GM19467 (cell line): ENCODE results near the gene DNTTIP2.
A peak's percentile ranks its signal among the peaks of the same experiment; 100 is the strongest.
"Not testable (repeated sequence)": the region's sequence is repeated elsewhere in the genome, so short reads cannot be mapped to it uniquely, and the experiment has no call there.

Experiments used
- ATAC-seq: cut with Tn5 transposase; IDR thresholded peaks from one replicate; pipeline ENCODE4 v1.9.1; 2021; ENCODE audit warnings: mild to moderate bottlenecking, moderate library complexity; ENCODE audit not compliant: unreplicated experiment

DNTTIP2 gene, protein sequence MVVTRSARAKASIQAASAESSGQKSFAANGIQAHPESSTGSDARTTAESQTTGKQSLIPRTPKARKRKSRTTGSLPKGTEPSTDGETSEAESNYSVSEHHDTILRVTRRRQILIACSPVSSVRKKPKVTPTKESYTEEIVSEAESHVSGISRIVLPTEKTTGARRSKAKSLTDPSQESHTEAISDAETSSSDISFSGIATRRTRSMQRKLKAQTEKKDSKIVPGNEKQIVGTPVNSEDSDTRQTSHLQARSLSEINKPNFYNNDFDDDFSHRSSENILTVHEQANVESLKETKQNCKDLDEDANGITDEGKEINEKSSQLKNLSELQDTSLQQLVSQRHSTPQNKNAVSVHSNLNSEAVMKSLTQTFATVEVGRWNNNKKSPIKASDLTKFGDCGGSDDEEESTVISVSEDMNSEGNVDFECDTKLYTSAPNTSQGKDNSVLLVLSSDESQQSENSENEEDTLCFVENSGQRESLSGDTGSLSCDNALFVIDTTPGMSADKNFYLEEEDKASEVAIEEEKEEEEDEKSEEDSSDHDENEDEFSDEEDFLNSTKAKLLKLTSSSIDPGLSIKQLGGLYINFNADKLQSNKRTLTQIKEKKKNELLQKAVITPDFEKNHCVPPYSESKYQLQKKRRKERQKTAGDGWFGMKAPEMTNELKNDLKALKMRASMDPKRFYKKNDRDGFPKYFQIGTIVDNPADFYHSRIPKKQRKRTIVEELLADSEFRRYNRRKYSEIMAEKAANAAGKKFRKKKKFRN

GRCh38 chr1:93878889-93879586, at the start of gene DNTTIP2:
DNTTIP2 (minus strand) TSS chr1:93879206; CDS start chr1:93879148, 58 bp downstream.
- peak; percentile 92 for ATAC-seq

- ATAC-seq: no peak
Measured at GRCh38 chr1:93925206-93925605, 46.2 kb upstream of the DNTTIP2 start.

DNA sequence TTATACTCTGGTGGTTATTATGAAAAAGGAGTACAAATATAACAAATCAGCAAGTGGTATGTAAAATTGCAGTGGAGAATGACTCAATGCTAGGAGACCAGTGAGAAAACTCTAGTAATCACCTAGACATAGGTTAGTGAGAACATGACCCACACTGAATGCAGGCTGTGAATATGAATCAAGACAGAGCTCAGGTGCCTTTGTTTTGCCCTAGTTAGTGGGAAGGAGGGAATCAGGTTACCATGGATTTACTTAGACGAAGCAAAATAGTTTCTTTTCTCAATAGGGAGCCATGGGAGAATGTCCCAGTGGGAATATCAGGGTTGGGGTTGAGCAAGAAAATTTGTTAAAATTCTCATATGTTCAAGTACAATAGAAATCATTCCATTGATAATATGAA, 40.8 kb upstream of the DNTTIP2 start:
- ATAC-seq: no peak

DNA sequence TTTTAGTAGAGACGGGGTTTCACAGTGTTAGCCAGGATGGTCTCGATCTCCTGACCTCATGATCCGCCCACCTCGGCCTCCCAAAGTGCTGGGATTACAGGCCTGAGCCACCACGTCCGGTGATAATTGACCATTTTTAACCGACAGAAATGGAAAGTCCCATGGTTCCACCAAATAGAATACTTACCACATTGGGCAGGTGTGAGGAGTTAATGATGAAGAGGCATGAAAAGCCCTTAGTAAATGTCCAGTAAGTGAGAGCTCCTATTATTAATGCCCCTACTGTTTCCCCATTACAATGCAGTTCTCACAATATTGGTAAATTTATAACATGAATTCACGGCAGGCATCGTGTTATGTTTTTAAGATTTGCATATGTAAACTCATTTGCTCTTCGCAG, 38.3 kb upstream of the DNTTIP2 start:
- ATAC-seq: no peak

DNA sequence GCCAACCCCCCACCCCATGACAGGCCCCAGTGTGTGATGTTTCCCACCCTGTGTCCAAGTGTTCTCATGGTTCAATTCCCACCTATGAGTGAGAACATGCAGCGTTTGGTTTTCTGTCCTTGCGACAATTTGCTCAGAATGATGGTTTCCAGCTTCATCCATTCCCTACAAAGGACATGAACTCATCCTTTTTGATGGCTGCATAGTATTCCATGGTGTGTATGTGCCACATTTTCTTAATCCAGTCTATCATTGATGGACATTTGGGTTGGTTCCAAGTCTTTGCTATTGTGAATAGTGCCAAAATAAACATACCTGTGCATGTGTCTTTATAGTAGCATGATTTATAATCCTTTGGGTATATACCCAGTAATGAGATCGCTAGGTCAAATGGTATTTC, 31.9 kb upstream of the DNTTIP2 start:
- not testable (repeated sequence) for ATAC-seq

DNA sequence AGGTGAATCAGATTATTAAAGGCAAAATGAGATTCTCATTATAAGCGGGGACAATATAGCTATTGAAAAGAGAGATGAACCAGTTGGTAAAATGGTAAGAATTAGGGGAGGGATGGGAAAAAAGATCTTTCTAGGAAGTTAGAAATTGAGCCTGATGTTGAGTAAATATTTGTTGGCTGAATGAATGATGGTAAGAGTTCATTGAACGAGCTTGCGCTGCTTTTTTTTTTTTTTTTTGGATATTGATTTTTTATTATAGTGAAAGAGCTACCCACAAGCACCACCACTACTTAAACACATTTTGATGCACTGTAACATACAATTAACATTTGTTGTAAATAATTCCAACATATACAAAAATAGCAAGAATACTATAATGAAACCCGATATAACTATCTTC, 31.3 kb upstream of the DNTTIP2 start:
- no peak for ATAC-seq

GRCh38 chr1:93909146-93910050, 30.4 kb upstream of the DNTTIP2 start, which contains the start of gene GCLM:
GCLM (minus strand) TSS chr1:93909430; CDS start chr1:93909163, 267 bp downstream.
- peak; percentile 94 for ATAC-seq

GRCh38 chr1:93908394-93909145, 29.6 kb upstream of the DNTTIP2 start:
- peak; percentile 33 for ATAC-seq

DNA sequence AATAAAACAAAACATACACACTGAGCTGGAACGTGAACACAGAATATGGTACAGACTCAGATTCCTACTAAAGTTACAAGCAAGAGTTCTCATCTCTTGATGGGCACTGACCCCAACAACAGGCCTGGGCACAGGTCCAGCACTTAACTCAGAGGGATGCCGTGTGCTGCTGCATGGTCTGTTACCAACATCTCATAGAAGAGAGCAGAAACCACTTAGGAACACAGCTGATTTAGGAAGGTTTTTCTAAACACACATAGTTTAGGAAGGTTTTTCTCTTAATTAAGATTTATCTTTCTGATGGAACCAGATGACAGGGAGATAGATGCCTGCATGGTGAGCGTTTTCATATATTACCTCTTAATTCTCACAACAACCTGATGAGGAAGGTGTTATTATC, 28.7 kb upstream of the DNTTIP2 start:
- no peak for ATAC-seq

DNA sequence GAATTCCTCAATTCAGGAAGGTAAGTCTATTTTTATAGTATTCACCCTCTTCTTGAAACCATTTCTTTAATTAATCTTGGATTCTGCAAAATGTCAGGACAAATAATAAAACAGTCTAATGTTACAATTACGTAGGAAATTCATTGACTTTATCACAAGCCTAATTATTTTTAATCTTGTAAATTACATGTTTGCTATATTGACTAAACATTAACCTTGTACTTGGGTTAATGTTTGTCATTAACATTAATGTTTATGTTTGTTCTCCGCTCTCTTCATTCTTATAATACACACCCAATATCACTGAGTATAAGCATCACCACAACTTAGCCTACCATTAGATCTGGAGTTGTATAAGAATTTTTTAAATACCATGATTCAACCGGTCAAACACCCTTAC, 27.5 kb upstream of the DNTTIP2 start:
- no peak for ATAC-seq

DNA sequence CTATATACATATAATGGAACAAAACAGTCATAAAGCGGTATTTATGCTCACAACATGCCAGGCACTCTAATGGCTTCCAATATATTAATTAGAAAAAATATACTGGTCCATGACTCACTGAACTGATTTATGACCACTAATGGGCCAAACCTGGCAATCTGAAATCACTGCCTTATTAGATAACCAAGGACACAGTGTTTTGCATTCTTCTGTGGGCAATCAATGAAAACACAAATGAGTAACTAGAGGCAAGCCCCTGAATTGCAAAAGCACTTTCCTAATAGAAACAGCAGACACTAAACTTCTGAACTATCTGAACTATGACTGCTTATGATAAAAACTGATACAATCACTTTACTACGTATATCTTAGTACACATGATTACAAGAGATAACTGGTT, 26.7 kb upstream of the DNTTIP2 start:
- ATAC-seq: no peak

GRCh38 chr1:93905051-93905450, 26.0 kb upstream of the DNTTIP2 start:
- ATAC-seq: no peak

DNA sequence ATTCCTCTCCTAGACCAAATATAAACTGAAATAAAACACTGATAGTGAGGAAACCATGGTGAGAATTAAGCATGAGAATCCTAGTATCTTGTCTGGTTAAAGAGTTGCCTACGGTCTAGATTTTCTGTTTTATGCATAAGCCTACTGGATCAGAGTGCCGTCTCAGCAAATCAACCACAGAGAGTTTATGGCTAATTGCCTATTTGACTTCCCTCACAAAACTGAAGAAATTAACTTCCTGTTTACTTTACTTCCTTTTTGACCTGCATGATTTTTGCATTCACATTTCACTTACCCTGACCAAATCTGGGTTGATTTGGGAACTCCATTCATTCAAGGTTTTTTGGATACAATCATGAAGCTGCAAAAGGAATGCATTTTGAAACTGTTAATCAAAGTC, 25.2 kb upstream of the DNTTIP2 start:
- no peak for ATAC-seq

DNA sequence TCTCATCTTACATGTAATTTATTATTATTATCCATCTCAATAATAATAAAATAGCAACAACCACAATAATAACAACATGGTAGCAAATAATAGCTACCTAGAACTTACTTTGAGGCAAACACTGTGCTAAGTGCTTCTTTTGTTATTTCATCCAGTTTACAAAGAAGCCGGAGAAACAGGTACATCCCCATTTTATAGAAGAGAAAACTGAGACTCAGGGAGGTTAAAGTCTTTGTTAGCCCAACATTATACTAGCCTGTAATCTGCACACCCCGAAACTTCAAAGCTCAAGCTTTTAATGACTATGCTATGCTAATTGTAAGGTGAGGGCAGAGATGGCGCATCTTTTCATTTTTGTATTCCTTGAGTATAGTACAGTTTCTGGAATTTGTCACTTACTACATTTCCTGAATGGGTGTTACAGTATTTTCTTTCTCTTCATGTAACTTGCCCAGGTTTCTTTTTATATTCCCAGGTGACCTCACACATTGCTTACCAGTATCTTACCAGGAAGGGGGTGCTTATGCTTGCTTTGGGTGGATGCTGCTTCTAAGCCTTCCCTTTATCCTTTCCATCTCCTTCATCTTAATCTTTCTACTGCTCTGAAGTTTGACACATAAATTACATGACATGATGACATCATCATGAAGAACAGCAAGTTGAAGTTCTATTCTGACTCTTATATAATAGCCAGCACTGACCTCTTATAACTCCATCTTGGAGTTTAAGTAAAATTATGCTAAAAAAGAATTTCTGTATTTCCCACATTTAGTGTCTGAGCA, 21.9 kb upstream of the DNTTIP2 start:
- ATAC-seq: no peak

GRCh38 chr1:93899543-93900207, 20.7 kb upstream of the DNTTIP2 start:
- no peak for ATAC-seq

GRCh38 chr1:93888900-93889299, 9.9 kb upstream of the DNTTIP2 start:
- ATAC-seq: no peak

DNA sequence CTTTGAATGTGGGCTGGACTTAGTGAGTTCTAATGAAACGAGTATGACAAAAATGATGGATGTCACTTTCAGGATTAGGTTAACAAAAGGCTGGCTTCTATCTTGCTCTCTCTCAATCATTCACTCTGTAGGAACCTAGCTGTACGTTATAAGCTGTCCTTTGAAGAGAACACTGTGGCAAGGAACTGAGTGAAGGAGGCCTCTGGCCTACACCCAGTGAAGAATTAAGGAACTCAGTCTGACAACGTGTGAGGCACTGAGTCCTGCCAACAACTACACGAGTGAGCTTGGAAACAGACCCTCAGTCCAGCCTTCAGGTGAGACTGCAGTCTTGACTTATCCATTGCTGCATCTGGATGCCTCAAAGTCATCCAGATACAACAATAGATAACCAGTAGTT, 3.3 kb upstream of the DNTTIP2 start:
- ATAC-seq: no peak

- no peak for ATAC-seq
Measured at GRCh38 chr1:93880731-93881130, 1.7 kb upstream of the DNTTIP2 start.
